HEK293 (cell line): ENCODE measurements around the gene METTL17.

Source experiments
- REST ChIP-seq: fragments of 450-650 bp; formaldehyde crosslinking; IDR thresholded peaks from 2 replicates; pipeline ENCODE4 v1.5.1; 2016; ENCODE audit warnings: missing biosample characterization, missing genetic modification characterization
- SALL2 ChIP-seq: fragments of 450-650 bp; formaldehyde crosslinking; IDR thresholded peaks from 2 replicates; pipeline ENCODE4 v1.5.0; 2017; ENCODE audit warnings: missing biosample characterization, mild to moderate bottlenecking, missing genetic modification characterization, borderline replicate concordance
- ZNF747 ChIP-seq: fragments of 450-650 bp; formaldehyde crosslinking; IDR thresholded peaks from 2 replicates; pipeline ENCODE4 v1.5.1; 2016; ENCODE audit warnings: missing biosample characterization, missing genetic modification characterization

- TF ChIP-seq REST (tag by site-specific recombination) (no peak), ZNF747 (no peak), SALL2 (no peak)
These were observed 26.8 kb downstream of the METTL17 start for GRCh38 chr14:21016413-21017190.
